IgD-negative memory B cell (primary cell): ENCODE data around the gene CNBP. TPM values are rescaled to one million over a fixed set of nuclear protein-coding genes. Genes with fewer than 3 reads are reported as not detected.
A peak's percentile ranks its signal among the peaks of the same experiment; 100 is the strongest.
"Not testable (repeated sequence)": the region's sequence is repeated elsewhere in the genome, so short reads cannot be mapped to it uniquely, and the experiment has no call there.

ENCODE experiments used
- H3K27ac Mint-ChIP-seq, 3 donors: one replicate each; pipeline ENCODE4 v1.8.0; 2020 to 2022; ENCODE audit warnings: mild to moderate bottlenecking in 3 of 3, mixed read lengths in 3 of 3, moderate library complexity in 1 of 3
- H3K27me3 Mint-ChIP-seq: one replicate; pipeline ENCODE4 v1.8.0; 2021; ENCODE audit warnings: mixed read lengths
- H3K36me3 Mint-ChIP-seq: one replicate; pipeline ENCODE4 v1.8.0; 2020; ENCODE audit warnings: mild to moderate bottlenecking, mixed read lengths
- H3K4me1 Mint-ChIP-seq, 3 donors: one replicate each; pipeline ENCODE4 v1.8.0; 2020 to 2022; ENCODE audit warnings: mixed read lengths in 3 of 3, mild to moderate bottlenecking in 1 of 3
- H3K4me3 Mint-ChIP-seq, 4 donors: one replicate each; pipeline ENCODE4 v1.8.0; 2020 to 2022; ENCODE audit warnings: mild to moderate bottlenecking in 4 of 4, mixed read lengths in 4 of 4, moderate library complexity in 3 of 4
- H3K9me3 Mint-ChIP-seq, 3 donors: one replicate each; pipeline ENCODE4 v1.8.0; 2020 to 2021; ENCODE audit warnings: mixed read lengths in 3 of 3, mild to moderate bottlenecking in 1 of 3
- polyA plus RNA-seq: library from polyadenylated mRNA; unstranded; fragments of 300-500 nt; fragmentation: Illumina TruSeq; gene quantifications from one replicate; pipeline ENCODE4 v1.2.3, GENCODE V29; 2021

Gene CNBP
- polyA plus RNA-seq, result 790 TPM

DNA sequence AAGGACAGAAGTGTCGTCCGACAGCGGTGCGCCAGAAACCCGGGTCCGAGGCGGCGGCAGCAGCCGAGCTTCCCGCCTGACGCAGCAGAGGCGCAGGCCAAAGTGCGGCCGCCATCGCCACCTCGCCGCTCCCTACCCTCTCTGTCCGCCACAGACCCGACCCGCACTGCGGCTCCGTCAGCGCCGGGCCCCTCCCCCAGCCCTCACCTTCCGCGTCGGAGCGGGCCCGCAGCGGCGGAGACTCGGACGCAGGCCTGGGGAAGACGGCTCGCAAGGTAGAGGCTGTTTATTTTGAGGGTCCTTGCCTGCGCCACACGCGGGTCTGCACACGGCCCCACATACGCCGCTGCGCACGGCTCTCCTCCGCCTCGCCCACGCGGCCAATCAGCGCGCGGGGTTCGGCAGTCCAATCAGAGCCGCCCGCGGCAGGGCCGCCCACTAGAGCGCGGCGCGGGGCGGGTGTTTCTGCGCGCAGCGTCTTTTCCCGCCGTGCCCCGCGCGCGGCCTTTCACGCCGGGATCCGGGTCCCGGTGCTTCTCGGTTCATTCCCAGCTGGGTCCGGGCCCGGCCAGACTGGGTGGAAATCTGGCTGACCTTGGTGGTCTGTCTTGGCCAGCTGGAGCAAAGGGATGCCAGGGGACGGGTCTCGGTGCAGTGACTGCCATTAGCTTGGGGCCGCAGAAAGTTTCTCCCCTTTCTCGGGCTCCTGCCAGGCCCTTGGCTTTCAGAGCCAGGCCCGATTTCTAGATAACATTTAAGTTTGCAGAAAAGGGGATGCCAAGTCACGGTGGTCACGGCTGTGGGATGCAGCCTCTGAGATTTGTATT lies at the start of gene CNBP:
TSS of gene CNBP (minus strand) at position 328 of the 827 bp plus-strand sequence. CDS start 12,139 bp downstream, outside the sequence.
- peaks cover 28 to 41% (median 33%) of the 10 kb centered on the region in 3 donors for H3K4me1 Mint-ChIP-seq

GRCh38 chr3:129231331-129232119 lies 47.8 kb upstream of the CNBP start:
- Mint-ChIP-seq H3K27me3 (no peaks in the 10 kb centered on the region), H3K9me3 (no peaks in the 10 kb centered on the region), H3K36me3 (no peaks in the 10 kb centered on the region), H3K4me1 (peaks cover 16 to 52% (median 45%) of the 10 kb centered on the region in 3 donors), H3K27ac (peak overlapping the region in 2 of 3 donors; percentile 65 to 91), H3K4me3 (no peak overlapping the region)

More for the DNA sequence above, at the start of gene CNBP:
- Mint-ChIP-seq H3K4me3 (peak within 1 kb of the TSS; percentile 92 to 99 (median 96)), H3K9me3 (no peaks in the 10 kb centered on the region), H3K36me3 (peaks cover 13% of the 10 kb centered on the region), H3K27ac (peak within 1 kb of the TSS; percentile 82 to 99 (median 98)), H3K27me3 (no peaks in the 10 kb centered on the region)

DNA sequence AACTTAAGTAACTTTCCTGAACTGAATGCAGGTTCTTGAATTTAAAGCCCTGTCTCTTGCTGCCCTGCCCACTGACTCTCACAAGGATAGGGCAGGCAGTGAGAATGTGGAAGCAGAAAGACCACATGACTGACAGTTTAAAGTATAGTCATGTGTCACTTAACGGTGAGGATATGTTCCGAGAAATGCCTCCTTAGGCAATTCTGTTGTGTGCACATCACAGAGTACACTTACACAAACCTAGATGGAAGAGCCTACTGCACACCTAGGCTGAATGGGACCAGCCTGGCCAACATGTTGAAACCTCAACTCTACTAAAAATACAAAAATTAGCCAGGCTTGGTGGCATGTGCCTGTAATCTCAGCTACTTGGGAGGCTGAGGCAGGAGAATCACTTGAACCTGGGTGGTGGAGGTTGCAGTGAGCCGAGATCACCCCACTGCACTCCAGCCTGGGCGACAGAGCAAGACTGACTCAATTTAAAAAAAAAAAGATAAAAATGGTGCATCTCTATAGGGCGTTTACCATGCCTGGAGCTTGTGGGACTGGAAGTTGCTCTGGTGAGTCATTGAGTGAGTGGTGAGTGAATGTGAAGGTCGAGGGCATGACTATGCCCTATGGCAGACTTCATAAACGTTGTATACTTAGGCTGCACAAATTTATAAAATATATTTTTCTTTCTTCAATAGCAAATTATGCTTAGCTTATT lies 46.8 kb upstream of the CNBP start:
- H3K36me3 Mint-ChIP-seq, result no peaks in the 10 kb centered on the region
- H3K9me3 Mint-ChIP-seq, result no peaks in the 10 kb centered on the region
- peak overlapping the region in 1 of 4 donors; percentile 30 for H3K4me3 Mint-ChIP-seq
- peaks cover 21 to 54% (median 44%) of the 10 kb centered on the region in 3 donors for H3K4me1 Mint-ChIP-seq
- H3K27me3 Mint-ChIP-seq, result no peaks in the 10 kb centered on the region
- H3K27ac Mint-ChIP-seq, result peak overlapping the region in 2 of 3 donors; percentile 31 to 90

DNA sequence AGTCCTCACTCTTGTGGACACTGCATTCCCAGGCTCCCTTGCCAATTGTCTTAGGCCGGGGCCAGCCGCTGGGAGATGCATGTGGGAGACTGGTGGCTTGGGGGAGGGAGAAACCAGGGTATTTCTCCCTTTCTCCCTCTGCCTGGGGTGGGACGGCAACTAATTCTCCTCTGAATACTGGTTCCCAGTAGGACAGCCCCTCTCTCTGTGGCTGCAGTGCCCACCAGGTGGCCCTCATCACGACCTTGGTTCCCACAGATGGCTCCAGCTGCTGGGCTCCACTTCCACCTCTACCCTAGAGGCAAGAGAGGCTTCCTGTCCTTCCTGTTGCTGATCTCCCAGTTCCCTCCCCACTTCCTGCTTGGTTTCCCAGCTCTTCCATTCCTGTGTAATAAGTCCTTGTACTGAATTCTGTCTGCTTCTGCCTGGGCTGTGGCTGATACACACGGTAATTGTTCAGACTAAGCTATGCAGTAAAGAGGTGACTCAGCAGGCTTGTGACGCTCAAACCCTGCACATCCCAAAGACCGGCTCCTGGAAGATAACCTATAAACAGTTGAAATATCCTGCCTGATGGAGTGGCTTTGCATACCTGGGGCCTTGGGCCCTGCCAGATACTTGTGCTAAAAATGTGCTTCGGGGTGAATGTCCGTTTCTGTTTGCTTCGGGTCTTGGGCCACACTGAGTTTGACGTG lies 45.3 kb upstream of the CNBP start:
- Mint-ChIP-seq H3K9me3 (no peaks in the 10 kb centered on the region), H3K36me3 (no peaks in the 10 kb centered on the region), H3K4me1 (peaks cover 21 to 52% (median 41%) of the 10 kb centered on the region in 3 donors), H3K27me3 (no peaks in the 10 kb centered on the region), H3K4me3 (peak overlapping the region in 1 of 4 donors; percentile 80), H3K27ac (peak overlapping the region in 1 of 3 donors; percentile 87)

DNA sequence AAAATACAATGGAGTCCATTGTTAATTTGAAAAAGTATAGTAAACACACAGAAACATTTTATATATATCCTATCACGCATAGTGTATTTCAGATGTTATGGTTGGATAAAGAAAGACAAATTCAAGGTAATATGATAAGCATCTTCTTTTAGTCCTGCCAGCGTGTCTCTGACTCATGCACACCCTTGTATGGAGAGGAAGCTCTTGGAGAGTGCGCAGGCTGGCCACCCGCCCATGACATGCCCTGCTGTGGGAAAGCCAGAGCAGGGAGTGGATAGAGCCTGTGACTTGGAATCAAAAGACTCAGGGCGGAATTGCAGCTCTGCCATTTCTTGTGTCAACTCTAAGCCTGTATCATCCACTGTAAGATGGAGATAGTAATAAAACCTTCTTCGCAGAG lies 42.7 kb upstream of the CNBP start:
- no peaks in the 10 kb centered on the region for H3K9me3 Mint-ChIP-seq
- H3K36me3 Mint-ChIP-seq, result no peaks in the 10 kb centered on the region
- peaks cover 14 to 42% (median 30%) of the 10 kb centered on the region in 3 donors for H3K4me1 Mint-ChIP-seq
- H3K27ac Mint-ChIP-seq, result peak overlapping the region in 1 of 3 donors; percentile 40
- H3K27me3 Mint-ChIP-seq, result no peaks in the 10 kb centered on the region
- peak overlapping the region in 1 of 4 donors; percentile 5 for H3K4me3 Mint-ChIP-seq

GRCh38 chr3:129224984-129225393 lies 41.3 kb upstream of the CNBP start:
- no peaks in the 10 kb centered on the region for H3K27me3 Mint-ChIP-seq
- H3K27ac Mint-ChIP-seq, result peak overlapping the region in 1 of 3 donors; percentile 19
- peaks cover 14 to 37% (median 25%) of the 10 kb centered on the region in 3 donors for H3K4me1 Mint-ChIP-seq
- H3K4me3 Mint-ChIP-seq, result peak overlapping the region in 2 of 4 donors; percentile 21 to 50
- H3K36me3 Mint-ChIP-seq, result no peaks in the 10 kb centered on the region
- H3K9me3 Mint-ChIP-seq, result no peaks in the 10 kb centered on the region

GRCh38 chr3:129224387-129224786 lies 40.7 kb upstream of the CNBP start:
- H3K4me3 Mint-ChIP-seq, H3K36me3 Mint-ChIP-seq, H3K27ac Mint-ChIP-seq, H3K9me3 Mint-ChIP-seq, H3K27me3 Mint-ChIP-seq: not testable (repeated sequence)
- peaks cover 14 to 33% (median 21%) of the 10 kb centered on the region in 3 donors for H3K4me1 Mint-ChIP-seq

DNA sequence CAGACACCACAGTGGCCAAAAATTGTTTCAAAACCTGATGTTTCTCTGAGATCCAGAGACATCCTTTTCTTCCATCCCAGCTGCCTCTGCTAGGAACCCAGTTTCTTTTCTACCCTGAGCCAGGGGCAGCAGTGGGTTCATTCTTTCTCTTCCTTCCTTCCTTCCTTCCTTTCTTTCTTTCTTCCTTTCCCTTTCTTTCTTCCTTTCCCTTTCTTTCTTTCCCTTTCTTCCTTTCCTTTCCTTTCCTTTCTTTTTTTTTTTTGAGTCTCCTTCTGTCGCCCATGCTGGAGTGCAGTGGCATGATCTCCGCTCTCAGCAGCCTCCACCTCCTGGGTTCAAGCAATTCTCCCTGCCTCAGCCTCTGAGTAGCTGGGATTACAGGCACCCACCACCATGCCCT lies 35.0 kb upstream of the CNBP start:
- no peaks in the 10 kb centered on the region for H3K9me3 Mint-ChIP-seq
- peak overlapping the region in 1 of 4 donors; percentile 71 for H3K4me3 Mint-ChIP-seq
- no peaks in the 10 kb centered on the region for H3K4me1 Mint-ChIP-seq
- no peaks in the 10 kb centered on the region for H3K27me3 Mint-ChIP-seq
- no peak overlapping the region for H3K27ac Mint-ChIP-seq
- H3K36me3 Mint-ChIP-seq, result no peaks in the 10 kb centered on the region

- H3K4me1 Mint-ChIP-seq, result no peaks in the 10 kb centered on the region
- no peaks in the 10 kb centered on the region for H3K9me3 Mint-ChIP-seq
- H3K4me3 Mint-ChIP-seq, result no peak overlapping the region
- H3K27ac Mint-ChIP-seq, result no peak overlapping the region
- peaks cover 3% of the 10 kb centered on the region for H3K27me3 Mint-ChIP-seq
- H3K36me3 Mint-ChIP-seq, result no peaks in the 10 kb centered on the region
Measured at GRCh38 chr3:129213238-129213637, 29.5 kb upstream of the CNBP start.

DNA sequence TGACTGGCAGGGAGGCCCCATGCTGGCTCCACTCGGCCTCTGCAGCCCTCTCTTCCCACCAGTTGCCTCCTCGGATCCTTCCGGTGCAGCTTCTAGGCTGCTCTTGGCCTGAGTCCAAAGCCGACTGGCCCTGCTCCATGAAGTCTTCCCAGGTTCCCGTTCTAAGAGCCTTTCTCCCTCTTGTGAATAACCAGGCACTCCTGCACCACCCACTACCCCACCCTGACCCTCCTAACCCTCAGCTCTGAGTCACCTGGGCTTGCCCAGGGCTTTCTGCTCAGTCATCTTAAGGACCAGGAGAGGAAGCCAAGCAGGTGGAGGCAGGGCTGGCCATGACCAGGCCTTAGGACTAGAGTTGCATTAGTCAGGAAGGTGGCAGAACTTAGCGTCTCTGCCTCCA lies 28.1 kb upstream of the CNBP start:
- no peaks in the 10 kb centered on the region for H3K9me3 Mint-ChIP-seq
- no peak overlapping the region for H3K4me3 Mint-ChIP-seq
- H3K27ac Mint-ChIP-seq, result no peak overlapping the region
- H3K4me1 Mint-ChIP-seq, result no peaks in the 10 kb centered on the region
- H3K36me3 Mint-ChIP-seq, result no peaks in the 10 kb centered on the region
- H3K27me3 Mint-ChIP-seq, result peaks cover 3% of the 10 kb centered on the region

- Mint-ChIP-seq H3K9me3 (no peaks in the 10 kb centered on the region), H3K27me3 (peaks cover 3% of the 10 kb centered on the region), H3K4me1 (no peaks in the 10 kb centered on the region), H3K36me3 (no peaks in the 10 kb centered on the region), H3K4me3 (no peak overlapping the region), H3K27ac (no peak overlapping the region)
Measured at GRCh38 chr3:129211345-129211744, 27.6 kb upstream of the CNBP start.

DNA sequence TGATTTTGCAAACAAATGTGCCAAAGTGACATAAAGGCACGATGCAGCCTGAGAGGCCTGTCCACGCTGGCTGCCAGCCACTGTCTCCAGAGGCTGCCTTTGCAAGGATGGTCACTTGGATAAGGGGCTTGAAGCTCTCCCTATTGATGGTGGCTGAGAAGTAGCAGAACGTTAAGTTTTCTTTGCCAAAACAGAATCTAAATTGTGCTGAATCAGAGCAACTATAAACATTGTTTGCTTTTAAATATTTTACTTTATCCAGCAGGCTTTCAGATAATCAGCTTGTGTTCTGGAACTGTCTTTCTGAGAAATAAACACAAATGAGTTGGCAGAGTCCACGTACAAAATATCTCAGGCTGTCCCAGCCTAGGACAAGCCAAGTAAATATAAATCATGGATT lies 23.8 kb upstream of the CNBP start:
- Mint-ChIP-seq H3K36me3 (no peaks in the 10 kb centered on the region), H3K4me1 (no peaks in the 10 kb centered on the region), H3K27me3 (peaks cover 3% of the 10 kb centered on the region), H3K9me3 (no peaks in the 10 kb centered on the region), H3K4me3 (no peak overlapping the region), H3K27ac (no peak overlapping the region)

- no peak overlapping the region for H3K27ac Mint-ChIP-seq
- H3K4me1 Mint-ChIP-seq, result no peaks in the 10 kb centered on the region
- no peak overlapping the region for H3K4me3 Mint-ChIP-seq
- peaks cover 1% of the 10 kb centered on the region for H3K36me3 Mint-ChIP-seq
- H3K9me3 Mint-ChIP-seq, result no peaks in the 10 kb centered on the region
- H3K27me3 Mint-ChIP-seq, result no peaks in the 10 kb centered on the region
Measured at GRCh38 chr3:129205109-129205832, 21.6 kb upstream of the CNBP start.

DNA sequence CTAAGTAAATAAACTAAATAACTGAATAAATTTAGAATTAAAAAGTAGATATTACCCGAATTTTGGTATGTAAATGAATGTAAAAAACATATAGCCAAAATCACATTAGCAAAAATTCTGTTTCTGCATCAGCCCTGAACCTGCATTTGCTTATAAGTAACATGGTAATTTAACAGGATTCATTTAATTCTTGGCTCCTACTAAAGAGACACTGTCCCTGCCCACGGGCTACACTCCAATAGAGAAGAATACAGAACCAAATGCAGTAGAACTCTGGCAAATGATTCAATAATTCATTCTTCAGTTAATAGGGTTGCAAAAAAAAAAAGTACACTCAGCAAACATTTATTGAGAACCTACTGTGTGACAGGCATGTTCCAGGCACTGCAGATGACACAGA lies 20.8 kb upstream of the CNBP start:
- Mint-ChIP-seq H3K4me1 (no peaks in the 10 kb centered on the region), H3K36me3 (peaks cover 1% of the 10 kb centered on the region), H3K4me3 (no peak overlapping the region), H3K27me3 (no peaks in the 10 kb centered on the region), H3K9me3 (no peaks in the 10 kb centered on the region), H3K27ac (no peak overlapping the region)
